BE2C (cell line): Measurements from ENCODE around the gene DDX3X.

Experiments
- DNase-seq: peaks from one replicate; pipeline ENCODE4 v3.0.0-alpha.2; 2020
- H3K27me3 ChIP-seq: fragments of 250-450 bp; sonication (Bioruptor Pico); 2 replicates; pipeline ENCODE4 v1.5.1; 2020; ENCODE audit warnings: mild to moderate bottlenecking
- H3K36me3 ChIP-seq: fragments of 250-450 bp; sonication (Bioruptor Pico); 2 replicates; pipeline ENCODE4 v1.5.1; 2020; ENCODE audit warnings: mild to moderate bottlenecking
- H3K4me1 ChIP-seq: fragments of 250-450 bp; sonication (Bioruptor Pico); 2 replicates; pipeline ENCODE4 v1.5.1; 2020
- H3K4me3 ChIP-seq: 2 replicates; pipeline ENCODE4 v1.5.1; 2011; ENCODE audit warnings: low read depth, low read length
- H3K9me3 ChIP-seq: fragments of 250-450 bp; sonication (Bioruptor Pico); 2 replicates; pipeline ENCODE4 v1.5.1; 2020
- TF ChIP-seq, protein P1 (sequence below): IDR thresholded peaks from 2 replicates; pipeline ENCODE4 v1.5.1; 2012; ENCODE audit warnings: mild to moderate bottlenecking, low read depth, low read length

DDX3X gene

DNA sequence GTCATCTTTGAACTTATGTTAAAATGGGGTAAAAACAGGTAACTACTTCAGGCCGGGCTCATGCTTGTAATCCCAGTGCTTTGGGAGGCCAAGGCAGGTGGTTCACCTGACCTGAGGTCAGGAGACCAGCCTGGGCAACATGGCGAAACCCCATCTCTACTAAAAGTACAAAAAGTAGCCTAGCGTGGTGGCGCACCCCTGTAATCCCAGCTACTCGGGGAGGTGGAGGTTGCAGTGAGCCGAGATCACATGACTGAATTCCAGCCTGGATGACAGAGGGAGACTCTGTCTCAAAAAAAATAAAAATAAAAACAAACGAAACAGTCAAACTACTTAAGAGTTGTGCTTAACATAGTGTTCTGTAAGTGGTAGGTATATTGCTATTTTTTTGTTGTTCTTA lies 2.5 kb downstream of the DDX3X start:
- Histone ChIP-seq H3K4me1 (no peaks in the 10 kb centered on the region), H3K9me3 (no peaks in the 10 kb centered on the region), H3K36me3 (peaks cover 43% of the 10 kb centered on the region), H3K4me3 (peak overlapping the region; percentile 96), H3K27me3 (no peaks in the 10 kb centered on the region)
- TF ChIP-seq, protein P1, sequence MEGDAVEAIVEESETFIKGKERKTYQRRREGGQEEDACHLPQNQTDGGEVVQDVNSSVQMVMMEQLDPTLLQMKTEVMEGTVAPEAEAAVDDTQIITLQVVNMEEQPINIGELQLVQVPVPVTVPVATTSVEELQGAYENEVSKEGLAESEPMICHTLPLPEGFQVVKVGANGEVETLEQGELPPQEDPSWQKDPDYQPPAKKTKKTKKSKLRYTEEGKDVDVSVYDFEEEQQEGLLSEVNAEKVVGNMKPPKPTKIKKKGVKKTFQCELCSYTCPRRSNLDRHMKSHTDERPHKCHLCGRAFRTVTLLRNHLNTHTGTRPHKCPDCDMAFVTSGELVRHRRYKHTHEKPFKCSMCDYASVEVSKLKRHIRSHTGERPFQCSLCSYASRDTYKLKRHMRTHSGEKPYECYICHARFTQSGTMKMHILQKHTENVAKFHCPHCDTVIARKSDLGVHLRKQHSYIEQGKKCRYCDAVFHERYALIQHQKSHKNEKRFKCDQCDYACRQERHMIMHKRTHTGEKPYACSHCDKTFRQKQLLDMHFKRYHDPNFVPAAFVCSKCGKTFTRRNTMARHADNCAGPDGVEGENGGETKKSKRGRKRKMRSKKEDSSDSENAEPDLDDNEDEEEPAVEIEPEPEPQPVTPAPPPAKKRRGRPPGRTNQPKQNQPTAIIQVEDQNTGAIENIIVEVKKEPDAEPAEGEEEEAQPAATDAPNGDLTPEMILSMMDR = no peak
- no peak for DNase-seq

DNA sequence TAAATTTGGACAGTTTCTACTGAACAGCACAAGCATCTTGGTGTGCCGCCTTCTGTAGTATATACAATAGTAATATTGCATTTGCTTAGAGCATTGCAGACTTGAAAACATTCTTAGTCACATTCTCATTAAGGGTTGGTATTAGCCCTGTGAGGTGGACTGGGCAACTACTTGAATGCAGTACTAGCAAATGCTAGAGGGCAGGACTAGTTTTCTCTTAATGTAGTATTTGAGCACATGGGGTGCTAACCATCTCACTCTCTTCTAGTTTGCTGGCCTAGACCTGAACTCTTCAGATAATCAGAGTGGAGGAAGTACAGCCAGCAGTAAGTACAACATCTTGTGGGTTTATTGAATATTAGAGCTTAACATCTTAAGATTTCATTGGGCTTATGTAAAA lies 3.2 kb downstream of the DDX3X start:
- peak overlapping the region; percentile 96 for H3K4me3 ChIP-seq
- no peaks in the 10 kb centered on the region for H3K9me3 ChIP-seq
- TF ChIP-seq, protein P1 = no peak
- DNase-seq = no peak
- H3K36me3 ChIP-seq = peaks cover 48% of the 10 kb centered on the region
- H3K27me3 ChIP-seq = no peaks in the 10 kb centered on the region
- no peaks in the 10 kb centered on the region for H3K4me1 ChIP-seq

DNA sequence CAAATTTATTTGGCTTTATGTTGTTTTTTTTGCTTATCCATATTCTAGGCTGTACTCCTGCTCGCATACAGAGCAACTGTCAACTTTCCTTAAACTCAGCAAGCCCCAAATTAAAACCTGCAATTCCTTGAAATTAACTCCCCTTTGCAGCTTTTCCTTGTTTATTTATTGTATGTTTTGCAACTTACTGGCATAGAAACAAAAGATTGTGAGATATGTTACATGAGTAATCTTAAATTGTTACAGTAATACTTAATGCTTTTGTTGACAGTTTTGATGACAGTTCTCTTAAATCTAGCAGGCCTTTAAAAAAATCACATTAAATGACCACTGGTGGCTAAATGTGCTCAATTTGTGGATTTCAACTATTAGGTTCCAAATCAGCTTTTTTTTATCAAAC lies 4.5 kb downstream of the DDX3X start:
- Histone ChIP-seq H3K27me3 (no peaks in the 10 kb centered on the region), H3K36me3 (peaks cover 61% of the 10 kb centered on the region), H3K4me1 (no peaks in the 10 kb centered on the region), H3K9me3 (no peaks in the 10 kb centered on the region), H3K4me3 (no peak overlapping the region)
- no peak for DNase-seq
- TF ChIP-seq, protein P1 = no peak

DNA sequence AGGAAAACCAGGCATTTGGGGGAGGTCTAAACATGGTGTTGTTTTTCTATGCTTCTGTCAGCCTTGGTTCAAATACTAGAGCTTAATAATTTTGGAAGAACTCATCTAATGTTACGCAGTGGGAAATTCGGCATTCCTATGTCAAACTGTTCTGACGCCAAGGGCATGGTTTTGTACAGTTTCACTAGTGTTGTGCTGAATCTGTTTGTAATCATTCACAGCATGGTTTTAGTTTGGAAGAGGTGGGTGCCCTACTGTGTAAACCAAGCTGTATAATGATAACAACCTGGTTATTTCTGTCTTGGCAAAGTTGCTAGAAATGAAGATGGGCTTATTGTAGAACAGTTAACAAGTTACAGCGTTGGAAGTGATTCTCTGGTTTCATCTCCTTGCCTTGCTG lies 5.2 kb downstream of the DDX3X start:
- DNase-seq = no peak
- TF ChIP-seq, protein P1 = no peak
- H3K27me3 ChIP-seq = no peaks in the 10 kb centered on the region
- no peaks in the 10 kb centered on the region for H3K9me3 ChIP-seq
- H3K4me3 ChIP-seq = no peak overlapping the region
- no peaks in the 10 kb centered on the region for H3K4me1 ChIP-seq
- H3K36me3 ChIP-seq = peaks cover 66% of the 10 kb centered on the region

DNA sequence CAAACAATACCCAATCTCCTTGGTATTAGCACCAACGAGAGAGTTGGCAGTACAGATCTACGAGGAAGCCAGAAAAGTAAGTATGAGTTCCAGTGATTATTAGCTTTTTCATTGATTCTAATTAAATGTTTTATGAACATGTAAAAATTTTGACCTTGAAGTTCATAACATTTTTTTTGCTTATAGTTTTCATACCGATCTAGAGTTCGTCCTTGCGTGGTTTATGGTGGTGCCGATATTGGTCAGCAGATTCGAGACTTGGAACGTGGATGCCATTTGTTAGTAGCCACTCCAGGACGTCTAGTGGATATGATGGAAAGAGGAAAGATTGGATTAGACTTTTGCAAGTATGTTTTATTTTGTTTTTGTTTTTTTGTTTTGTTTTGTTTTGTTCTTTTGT lies 10.1 kb downstream of the DDX3X start:
- Histone ChIP-seq H3K27me3 (no peaks in the 10 kb centered on the region), H3K9me3 (no peaks in the 10 kb centered on the region), H3K36me3 (peaks cover 92% of the 10 kb centered on the region), H3K4me3 (no peak overlapping the region), H3K4me1 (no peaks in the 10 kb centered on the region)
- TF ChIP-seq, protein P1 = no peak
- DNase-seq = no peak

DNA sequence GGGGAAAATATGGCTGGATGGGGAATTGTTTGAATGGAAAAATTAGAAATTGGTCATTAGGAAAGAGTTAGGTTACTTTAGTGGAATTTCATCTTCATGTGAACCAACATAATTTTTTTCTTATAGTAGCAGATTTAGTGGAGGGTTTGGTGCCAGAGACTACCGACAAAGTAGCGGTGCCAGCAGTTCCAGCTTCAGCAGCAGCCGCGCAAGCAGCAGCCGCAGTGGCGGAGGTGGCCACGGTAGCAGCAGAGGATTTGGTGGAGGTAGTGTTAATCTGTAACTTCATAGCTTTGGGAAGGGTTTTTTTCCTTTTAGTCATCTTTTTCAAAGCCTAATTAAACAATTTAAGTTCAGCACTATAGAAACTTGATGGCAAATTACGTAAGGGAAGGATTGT lies 13.2 kb downstream of the DDX3X start:
- Histone ChIP-seq H3K4me1 (no peaks in the 10 kb centered on the region), H3K4me3 (no peak overlapping the region), H3K27me3 (no peaks in the 10 kb centered on the region), H3K9me3 (no peaks in the 10 kb centered on the region), H3K36me3 (peaks cover 73% of the 10 kb centered on the region)
- TF ChIP-seq, protein P1 = no peak
- no peak for DNase-seq
